Keratinocyte (primary cell): ENCODE results near the gene GRIK4. TPM values are rescaled to one million over a fixed set of nuclear protein-coding genes. Genes with fewer than 3 reads are reported as not detected.

Source experiments
- DNase-seq: peaks from one replicate; pipeline ENCODE4 v3.0.0-alpha.2; 2011; ENCODE audit warnings: low read depth, missing footprints, low spot score
- FAIRE-seq: peaks from 2 replicates; lab custom pipeline; 2011; peaks lifted over from hg19 to GRCh38; lab: Jason Lieb, UNC
- H2AFZ ChIP-seq: 2 replicates; pipeline ENCODE4 v1.6.0; 2012; ENCODE audit warnings: low read length, control low read depth, inconsistent platforms; ENCODE audit not compliant: control insufficient read depth
- H3K27ac ChIP-seq: 2 replicates; pipeline ENCODE4 v1.5.1; 2011; ENCODE audit warnings: low read length; ENCODE audit not compliant: control insufficient read depth, insufficient read depth
- H3K27me3 ChIP-seq: 3 replicates; pipeline ENCODE4 v1.6.0; 2011; ENCODE audit warnings: low read length; ENCODE audit not compliant: control insufficient read depth, insufficient read depth; ENCODE audit errors: extremely low read depth
- H3K36me3 ChIP-seq, 2 experiments: 2 replicates in 1 of 2; 3 replicates in 1 of 2; pipeline ENCODE4 v1.5.1; 2011; ENCODE audit warnings: low read length in 2 of 2, mild to moderate bottlenecking in 1 of 2; ENCODE audit not compliant: control insufficient read depth in 2 of 2, insufficient read depth in 2 of 2; ENCODE audit errors: extremely low read depth in 1 of 2
- H3K4me1 ChIP-seq: 3 replicates; pipeline ENCODE4 v1.5.1; 2011; ENCODE audit warnings: low read length; ENCODE audit not compliant: control insufficient read depth, insufficient read depth; ENCODE audit errors: extremely low read depth
- H3K4me2 ChIP-seq: 3 replicates; pipeline ENCODE4 v1.6.0; 2011; ENCODE audit warnings: low read depth, low read length; ENCODE audit not compliant: control insufficient read depth, insufficient read depth; ENCODE audit errors: extremely low read depth
- H3K4me3 ChIP-seq, 3 experiments: fragments of 200-600 bp in 1 of 3; sonication (generic) in 1 of 3; 2 replicates in 2 of 3; 3 replicates in 1 of 3; pipeline ENCODE4 v1.5.1; 2011 to 2016; ENCODE audit warnings: low read length in 3 of 3, mild to moderate bottlenecking in 3 of 3, control low read depth in 2 of 3, inconsistent platforms in 1 of 3, low read depth in 1 of 3, mixed read lengths in 1 of 3, mixed run types in 1 of 3, moderate library complexity in 1 of 3; ENCODE audit not compliant: control insufficient read depth in 2 of 3, insufficient read depth in 2 of 3; ENCODE audit errors: extremely low read depth in 1 of 3
- H3K79me2 ChIP-seq: 2 replicates; pipeline ENCODE4 v1.6.0; 2012; ENCODE audit warnings: low read length; ENCODE audit not compliant: control insufficient read depth, insufficient read depth
- H3K9ac ChIP-seq: 3 replicates; pipeline ENCODE4 v1.6.0; 2011; ENCODE audit warnings: low read length; ENCODE audit not compliant: control insufficient read depth, insufficient read depth; ENCODE audit errors: extremely low read depth
- H3K9me1 ChIP-seq: 3 replicates; pipeline ENCODE4 v1.6.0; 2011; ENCODE audit warnings: low read length; ENCODE audit not compliant: control insufficient read depth, insufficient read depth; ENCODE audit errors: extremely low read depth
- H3K9me3 ChIP-seq: 2 replicates; pipeline ENCODE4 v1.5.1; 2012; ENCODE audit warnings: low read depth, low read length; ENCODE audit not compliant: control insufficient read depth
- H4K20me1 ChIP-seq: 3 replicates; pipeline ENCODE4 v1.6.0; 2011; ENCODE audit warnings: low read length; ENCODE audit not compliant: control insufficient read depth, insufficient read depth; ENCODE audit errors: extremely low read depth
- EZH2 ChIP-seq: IDR thresholded peaks from one replicate; pipeline ENCODE4 v1.6.1; 2012; ENCODE audit warnings: inconsistent platforms, mild to moderate bottlenecking, low read length, moderate library complexity
- dilution Hi-C: fragments of 300-500 bp; cut with MboI; formaldehyde crosslinking; loops from one replicate; pipeline ENCODE4 v1.7.0; 2020; ENCODE audit warnings: low sequenced_read_pairs; ENCODE audit not compliant: extremely low pct_ligation_motif_present
- polyA plus RNA-seq, 5 experiments: library from polyadenylated mRNA; depleted of rRNA in 3 of 5; stranded (reverse) in 3 of 5; stranded (forward) in 1 of 5; unstranded in 1 of 5; fragments of >200 nt; gene quantifications; 1 replicate in 1 of 5; 2 replicates in 3 of 5; 3 replicates in 1 of 5; pipeline versions ENCODE4 v1.2.1 to v1.2.3, GENCODE V29; 2011 to 2012; ENCODE audit warnings: missing spikeins in 2 of 5, low read depth in 1 of 5, low replicate concordance in 1 of 5
- TF ChIP-seq, protein P1 (sequence below), 3 experiments: IDR thresholded peaks in 1 of 3; conservative IDR thresholded peaks in 1 of 3; optimal IDR thresholded peaks in 1 of 3; 2 replicates in 2 of 3; 3 replicates in 1 of 3; pipeline versions ENCODE3 to v1.5.1; 2011; ENCODE audit warnings: low read length in 3 of 3, mild to moderate bottlenecking in 3 of 3, moderate library complexity in 2 of 3, control low read depth in 1 of 3, inconsistent platforms in 1 of 3; ENCODE audit not compliant: insufficient read depth in 2 of 3; ENCODE audit errors: extremely low read depth in 1 of 3

GRIK4 gene
- polyA plus RNA-seq, 1 donor (not counting 4 experiments of a cell fraction or from before 2014, with no cell fraction given) = not detected

DNA sequence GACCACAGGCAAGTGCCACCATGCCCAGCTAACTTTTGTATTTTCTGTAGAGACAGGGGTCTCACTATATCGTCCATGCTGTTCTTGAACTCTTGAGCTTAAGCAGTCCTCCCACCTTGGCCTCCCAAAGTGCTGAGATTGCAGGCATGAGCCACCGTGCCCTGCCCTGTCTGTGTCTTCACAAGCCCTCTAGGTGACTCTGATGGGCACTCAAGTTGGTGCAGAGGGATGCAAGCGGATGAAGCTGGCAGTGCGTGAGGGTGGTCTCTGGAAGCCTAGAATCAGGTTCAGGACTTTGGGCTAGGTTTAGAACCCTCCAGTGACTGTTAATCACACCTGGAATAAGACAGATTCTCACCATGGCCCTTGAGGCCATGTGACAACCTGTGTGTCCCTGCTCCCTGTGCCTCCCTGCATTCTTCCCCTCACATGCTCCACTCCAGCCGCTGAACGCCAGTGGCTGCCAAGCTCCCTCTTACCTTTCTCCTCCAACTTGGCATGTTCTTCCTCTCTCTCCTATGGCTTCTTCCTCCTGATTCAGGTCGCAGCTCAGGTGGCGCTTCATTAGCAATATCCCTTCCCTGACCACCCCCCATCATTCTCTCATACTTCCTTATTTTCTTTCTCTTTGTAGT is 270.1 kb downstream of the GRIK4 start:
- peaks cover 8% of the 10 kb centered on the region for H3K27me3 ChIP-seq
- H4K20me1 ChIP-seq = no peaks in the 10 kb centered on the region
- no peak for DNase-seq

DNA sequence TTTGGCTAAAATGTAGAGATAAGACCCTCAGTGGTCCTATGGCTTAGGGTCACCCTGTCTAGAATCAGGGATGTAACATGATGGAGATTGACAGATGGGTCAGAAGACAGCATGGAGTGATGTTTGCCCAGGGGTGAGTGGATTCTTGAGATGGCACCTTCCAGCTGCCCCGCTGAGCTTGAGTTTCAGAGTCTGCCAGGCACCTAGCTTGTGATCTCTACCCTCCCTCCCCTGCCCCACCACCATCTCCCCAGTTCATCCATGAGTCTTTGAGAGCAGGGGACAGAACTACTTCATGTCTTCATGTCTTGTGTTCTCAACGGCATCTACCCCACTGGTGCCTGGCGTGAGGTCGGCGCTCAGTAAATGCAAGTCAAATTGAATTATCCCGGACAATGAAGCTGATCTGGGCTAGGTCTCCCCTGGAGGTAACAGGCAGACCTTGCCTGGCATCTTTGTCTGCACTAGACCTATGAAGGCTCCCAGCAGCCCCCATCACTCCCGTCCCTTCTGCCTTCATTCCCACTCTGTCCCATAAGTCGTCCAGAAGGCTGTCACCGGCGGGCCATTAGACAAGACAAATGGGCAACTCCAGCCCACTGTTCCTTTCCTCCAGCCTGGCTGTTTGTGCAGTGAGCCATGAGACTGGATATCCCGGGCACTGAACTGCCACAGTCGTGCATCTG is 273.2 kb downstream of the GRIK4 start:
- no peak overlapping the region for H3K4me2 ChIP-seq
- DNase-seq (no peak), FAIRE-seq (no peak)
- H3K79me2 ChIP-seq = no peaks in the 10 kb centered on the region
- H4K20me1 ChIP-seq = no peaks in the 10 kb centered on the region
- no peak overlapping the region for H2AFZ ChIP-seq
- dilution Hi-C loops = no loop called here
- H3K4me3 ChIP-seq = no peak overlapping the region
- H3K4me1 ChIP-seq = no peaks in the 10 kb centered on the region
- no peak for TF ChIP-seq EZH2
- TF ChIP-seq, protein P1, sequence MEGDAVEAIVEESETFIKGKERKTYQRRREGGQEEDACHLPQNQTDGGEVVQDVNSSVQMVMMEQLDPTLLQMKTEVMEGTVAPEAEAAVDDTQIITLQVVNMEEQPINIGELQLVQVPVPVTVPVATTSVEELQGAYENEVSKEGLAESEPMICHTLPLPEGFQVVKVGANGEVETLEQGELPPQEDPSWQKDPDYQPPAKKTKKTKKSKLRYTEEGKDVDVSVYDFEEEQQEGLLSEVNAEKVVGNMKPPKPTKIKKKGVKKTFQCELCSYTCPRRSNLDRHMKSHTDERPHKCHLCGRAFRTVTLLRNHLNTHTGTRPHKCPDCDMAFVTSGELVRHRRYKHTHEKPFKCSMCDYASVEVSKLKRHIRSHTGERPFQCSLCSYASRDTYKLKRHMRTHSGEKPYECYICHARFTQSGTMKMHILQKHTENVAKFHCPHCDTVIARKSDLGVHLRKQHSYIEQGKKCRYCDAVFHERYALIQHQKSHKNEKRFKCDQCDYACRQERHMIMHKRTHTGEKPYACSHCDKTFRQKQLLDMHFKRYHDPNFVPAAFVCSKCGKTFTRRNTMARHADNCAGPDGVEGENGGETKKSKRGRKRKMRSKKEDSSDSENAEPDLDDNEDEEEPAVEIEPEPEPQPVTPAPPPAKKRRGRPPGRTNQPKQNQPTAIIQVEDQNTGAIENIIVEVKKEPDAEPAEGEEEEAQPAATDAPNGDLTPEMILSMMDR (optimal IDR thresholded peaks at IDR 0.05 in 1 of 3, IDR thresholded peaks at IDR 0.05 in 1 of 3, conservative IDR thresholded peaks at IDR 0.05 in 1 of 3; ENCODE audit: extremely low read depth in 1 of 3, insufficient read depth in 2 of 3, low read length in 3 of 3) = no peak
- H3K36me3 ChIP-seq = no peaks in the 10 kb centered on the region
- H3K9me1 ChIP-seq = no peaks in the 10 kb centered on the region
- H3K27ac ChIP-seq = no peak overlapping the region
- H3K9me3 ChIP-seq = no peaks in the 10 kb centered on the region
- no peak overlapping the region for H3K9ac ChIP-seq
- H3K27me3 ChIP-seq = peaks cover 8% of the 10 kb centered on the region

More for the DNA sequence above, 270.1 kb downstream of the GRIK4 start:
- no peaks in the 10 kb centered on the region for H3K36me3 ChIP-seq
- no peaks in the 10 kb centered on the region for H3K9me1 ChIP-seq
- H3K79me2 ChIP-seq = no peaks in the 10 kb centered on the region
- no peak overlapping the region for H3K9ac ChIP-seq
- H3K4me1 ChIP-seq = no peaks in the 10 kb centered on the region
- no peak overlapping the region for H2AFZ ChIP-seq
- dilution Hi-C loops = no loop called here
- H3K9me3 ChIP-seq = no peaks in the 10 kb centered on the region
- no peak overlapping the region for H3K27ac ChIP-seq
- H3K4me2 ChIP-seq = no peak overlapping the region
- TF ChIP-seq, protein P1 (optimal IDR thresholded peaks at IDR 0.05 in 1 of 3, IDR thresholded peaks at IDR 0.05 in 1 of 3, conservative IDR thresholded peaks at IDR 0.05 in 1 of 3; ENCODE audit: extremely low read depth in 1 of 3, insufficient read depth in 2 of 3, low read length in 3 of 3) = no peak
- TF ChIP-seq EZH2 = no peak
- no peak for FAIRE-seq
- H3K4me3 ChIP-seq = no peak overlapping the region
